HG02870 (cell line): Measurements from ENCODE around the gene CHRNG.
A peak's percentile ranks its signal among the peaks of the same experiment; 100 is the strongest.
"Not testable (repeated sequence)": the region's sequence is repeated elsewhere in the genome, so short reads cannot be mapped to it uniquely, and the experiment has no call there.

Source experiments
- ATAC-seq: cut with Tn5 transposase; IDR thresholded peaks from one replicate; pipeline ENCODE4 v1.9.1; 2021; ENCODE audit warnings: mild to moderate bottlenecking, moderate library complexity; ENCODE audit not compliant: unreplicated experiment

The CHRNG gene

DNA sequence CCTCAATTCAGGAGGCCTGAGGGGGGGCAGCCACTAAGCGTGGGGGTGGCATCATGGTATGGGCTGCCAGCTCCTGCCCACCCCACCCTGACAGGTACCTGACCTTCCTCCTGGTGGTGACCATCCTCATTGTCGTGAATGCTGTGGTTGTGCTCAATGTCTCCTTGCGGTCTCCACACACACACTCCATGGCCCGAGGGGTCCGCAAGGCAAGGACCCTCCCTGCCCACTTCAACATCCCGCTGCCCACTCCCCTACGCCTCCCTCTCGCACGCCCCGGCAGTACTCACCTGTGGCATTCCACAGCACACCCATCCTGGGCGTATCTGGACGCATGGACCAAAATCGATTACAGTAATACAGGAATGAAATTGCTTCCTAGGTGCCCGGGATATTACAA is 4.0 kb downstream of the CHRNG start:
- no peak for ATAC-seq

DNA sequence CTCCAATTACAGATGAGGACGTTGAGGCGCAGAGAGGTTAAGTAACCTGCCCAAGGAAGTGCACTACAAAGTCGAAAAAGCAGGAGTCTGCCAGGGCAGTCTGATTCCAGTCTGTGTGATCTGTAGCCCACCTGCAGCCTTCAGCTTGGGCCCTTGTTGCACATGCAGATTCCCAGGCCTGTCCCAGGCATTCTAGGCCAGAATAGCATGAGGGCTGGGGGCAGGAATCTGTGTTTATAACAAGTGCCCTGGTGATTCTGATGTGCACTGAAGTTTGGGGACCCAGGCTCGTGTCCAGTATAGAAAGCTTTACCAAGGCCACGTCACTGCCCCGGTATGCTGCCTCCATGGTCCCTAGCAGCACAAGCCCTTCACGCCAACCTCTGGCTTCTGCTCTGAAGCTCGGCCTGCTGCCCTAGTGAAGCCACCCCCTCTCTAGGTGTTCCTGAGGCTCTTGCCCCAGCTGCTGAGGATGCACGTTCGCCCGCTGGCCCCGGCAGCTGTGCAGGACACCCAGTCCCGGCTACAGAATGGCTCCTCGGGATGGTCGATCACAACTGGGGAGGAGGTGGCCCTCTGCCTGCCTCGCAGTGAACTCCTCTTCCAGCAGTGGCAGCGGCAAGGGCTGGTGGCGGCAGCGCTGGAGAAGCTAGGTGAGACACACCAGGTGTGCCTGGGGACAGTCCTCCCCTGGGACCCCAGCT is 4.6 kb downstream of the CHRNG start:
- ATAC-seq = no peak

DNA sequence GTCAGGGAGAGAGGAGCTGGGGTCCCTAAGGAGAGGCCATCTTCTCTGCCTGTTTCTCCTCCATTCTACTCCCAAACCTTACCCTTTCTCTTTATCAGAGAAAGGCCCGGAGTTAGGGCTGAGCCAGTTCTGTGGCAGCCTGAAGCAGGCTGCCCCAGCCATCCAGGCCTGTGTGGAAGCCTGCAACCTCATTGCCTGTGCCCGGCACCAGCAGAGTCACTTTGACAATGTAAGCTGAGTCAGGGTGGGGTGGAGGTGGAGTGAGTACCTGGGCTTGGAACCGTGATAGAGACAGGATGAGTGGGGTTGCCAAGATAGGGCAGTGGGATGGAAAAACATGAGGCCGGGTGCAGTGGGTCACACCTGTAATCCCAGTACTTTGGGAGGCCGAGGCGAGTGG is 5.2 kb downstream of the CHRNG start:
- ATAC-seq = no peak

DNA sequence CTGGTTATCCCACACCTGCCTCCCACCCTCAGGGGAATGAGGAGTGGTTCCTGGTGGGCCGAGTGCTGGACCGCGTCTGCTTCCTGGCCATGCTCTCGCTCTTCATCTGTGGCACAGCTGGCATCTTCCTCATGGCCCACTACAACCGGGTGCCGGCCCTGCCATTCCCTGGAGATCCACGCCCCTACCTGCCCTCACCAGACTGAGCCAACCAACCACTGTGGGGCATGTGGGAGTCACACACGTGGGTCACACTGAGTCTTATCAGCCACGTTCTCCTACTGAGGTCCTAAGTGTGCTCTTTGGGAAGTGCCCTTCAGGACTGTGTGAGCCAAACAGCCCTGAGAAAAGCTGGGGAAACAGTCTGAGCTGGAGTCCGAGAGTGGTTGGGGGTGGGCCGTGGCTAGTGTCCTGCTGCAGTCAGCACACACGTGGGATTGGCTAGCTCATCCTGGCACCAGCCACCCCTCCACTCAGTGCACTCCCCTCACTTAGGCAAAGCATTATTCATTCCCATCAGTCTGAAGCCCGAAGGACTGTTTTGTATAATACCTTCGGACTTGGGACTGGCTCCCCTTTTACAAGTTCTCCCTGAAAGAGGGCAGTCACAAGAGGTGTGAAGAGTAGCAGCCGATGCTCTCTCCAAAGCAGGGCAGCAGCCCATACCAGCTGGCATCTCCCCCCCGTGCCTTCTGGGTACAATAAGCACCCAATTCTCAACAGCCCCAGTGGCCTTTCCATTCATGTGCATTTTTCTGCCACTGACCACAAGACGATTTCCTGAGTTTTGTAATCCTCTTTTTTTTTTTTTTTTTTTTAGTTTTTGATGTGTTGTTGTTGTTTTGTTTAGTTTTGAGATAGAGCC is 6.3 kb downstream of the CHRNG start:
- ATAC-seq = no peak

DNA sequence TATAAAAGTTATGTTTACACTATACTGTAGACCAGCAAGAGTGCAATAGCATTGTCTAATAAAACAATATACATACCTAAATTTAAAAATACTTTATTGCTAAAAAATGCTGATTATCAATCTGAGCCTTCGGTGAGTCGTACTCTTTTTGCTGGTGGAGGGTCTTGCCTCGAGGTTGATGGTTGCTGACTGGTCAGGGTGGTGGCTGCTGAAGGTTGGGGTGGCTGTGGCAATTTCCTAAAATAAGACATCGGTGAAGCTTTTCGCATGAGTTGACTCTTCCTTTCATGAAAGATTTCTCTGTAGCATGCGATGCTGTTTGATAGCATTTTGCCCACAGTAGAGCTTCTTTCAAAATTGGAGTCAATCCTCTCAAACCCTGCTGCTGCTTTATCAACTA is 8.5 kb downstream of the CHRNG start:
- ATAC-seq = no peak

DNA sequence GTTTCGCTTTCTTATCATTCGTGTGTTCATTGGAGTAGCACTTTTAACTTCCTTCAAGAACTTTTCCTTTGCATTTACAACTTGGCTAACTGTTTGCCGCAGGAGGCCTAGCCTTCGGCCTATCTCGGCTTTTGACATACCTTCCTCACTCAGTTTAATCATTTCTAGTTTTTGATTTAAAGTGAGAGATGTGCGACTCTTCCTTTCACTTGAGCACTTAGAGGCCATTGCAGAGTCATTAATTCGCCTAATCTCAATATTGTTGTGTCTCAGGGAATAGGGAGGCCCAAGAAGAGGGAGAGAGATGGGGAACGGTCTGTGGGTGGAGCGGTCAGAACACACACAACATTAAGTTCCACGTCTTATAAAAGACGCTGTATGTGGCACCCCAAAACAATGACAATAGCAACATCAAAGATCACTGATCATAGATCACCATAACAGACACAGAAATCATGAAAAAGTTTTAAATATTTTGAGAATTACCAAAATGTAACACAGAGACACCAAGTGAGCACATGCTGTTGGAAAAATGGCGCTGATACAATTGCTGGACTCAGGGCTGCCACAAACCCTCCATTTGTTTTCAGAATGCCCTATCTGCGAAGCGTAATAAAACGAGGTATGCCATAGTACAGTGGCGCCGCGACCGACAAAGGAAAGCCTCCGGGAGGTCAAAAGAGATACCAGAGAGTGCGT is 10.3 kb downstream of the CHRNG start:
- no peak for ATAC-seq

DNA sequence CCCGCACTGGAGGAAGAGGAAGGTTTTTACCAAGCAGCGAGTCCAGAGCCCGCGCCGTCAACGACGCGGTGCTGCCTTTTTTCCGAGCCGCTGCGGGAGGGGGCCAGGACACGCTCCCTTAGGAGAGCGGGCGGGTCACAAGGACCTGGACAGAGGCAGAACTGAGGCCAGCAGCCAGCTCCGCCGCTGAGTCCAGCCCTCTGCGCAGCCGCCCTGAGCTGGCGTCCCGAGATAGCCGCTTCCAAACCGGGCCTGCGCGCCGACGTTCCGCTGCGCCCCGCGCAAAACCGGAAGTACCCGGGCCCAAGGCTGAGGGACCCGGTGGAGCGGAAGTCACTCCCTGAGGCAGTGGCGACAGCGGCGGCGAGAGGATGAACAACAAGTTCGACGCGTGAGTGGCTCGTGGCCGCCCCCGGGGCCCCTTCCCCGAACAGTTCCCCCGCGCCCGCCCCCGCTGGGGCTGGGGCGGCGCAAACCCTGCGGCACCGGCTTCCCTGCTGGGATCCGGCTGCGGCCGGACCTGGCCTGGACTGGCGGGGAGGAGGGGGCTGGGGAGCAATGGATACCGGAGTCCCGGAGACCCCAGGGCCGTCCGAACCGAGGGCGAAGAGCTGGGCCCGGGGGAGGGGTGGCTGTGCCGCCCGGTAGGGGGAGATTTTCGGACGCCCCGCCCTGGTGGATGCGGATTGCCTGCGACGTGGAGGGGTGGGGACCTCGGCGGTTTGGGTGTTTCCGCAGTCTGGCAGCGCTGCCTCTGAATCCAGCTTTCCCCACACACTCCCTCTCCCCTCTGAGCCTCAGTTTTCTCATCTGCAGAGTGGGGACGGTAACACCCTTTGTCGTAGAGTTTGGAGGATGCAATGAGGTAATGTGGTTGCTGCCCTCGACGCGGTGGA is 11.1 kb downstream of the CHRNG start, which contains the start of the genes EIF4E2 and TIGD1:
Gene EIF4E2 (plus strand): TSS at position 336 of the 896 bp plus-strand sequence. CDS start 36 bp downstream, at position 372.
Gene TIGD1 (minus strand): TSS at position 204 of the 896 bp plus-strand sequence. CDS start 675 bp downstream, outside the sequence.
- ATAC-seq = peak; percentile 88

DNA sequence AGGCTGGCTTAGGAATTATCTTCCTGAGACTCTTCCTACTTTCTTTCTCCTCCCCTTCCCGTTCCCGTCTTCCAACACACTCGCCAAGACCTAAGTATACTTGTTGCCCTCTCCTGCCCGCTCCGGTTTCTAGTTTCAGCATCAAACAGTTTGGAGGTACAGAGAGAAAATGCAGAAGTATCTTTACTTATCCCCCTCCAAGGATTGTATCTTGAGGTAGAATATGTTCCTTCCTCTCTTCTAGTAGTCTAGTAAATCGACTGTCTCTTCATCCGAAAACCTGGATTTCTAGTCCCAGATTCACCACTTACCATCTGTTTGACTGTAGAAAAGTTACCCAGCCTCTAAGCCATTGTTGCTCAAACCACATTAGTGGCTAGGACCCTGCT is 11.8 kb downstream of the CHRNG start:
- no peak for ATAC-seq

DNA sequence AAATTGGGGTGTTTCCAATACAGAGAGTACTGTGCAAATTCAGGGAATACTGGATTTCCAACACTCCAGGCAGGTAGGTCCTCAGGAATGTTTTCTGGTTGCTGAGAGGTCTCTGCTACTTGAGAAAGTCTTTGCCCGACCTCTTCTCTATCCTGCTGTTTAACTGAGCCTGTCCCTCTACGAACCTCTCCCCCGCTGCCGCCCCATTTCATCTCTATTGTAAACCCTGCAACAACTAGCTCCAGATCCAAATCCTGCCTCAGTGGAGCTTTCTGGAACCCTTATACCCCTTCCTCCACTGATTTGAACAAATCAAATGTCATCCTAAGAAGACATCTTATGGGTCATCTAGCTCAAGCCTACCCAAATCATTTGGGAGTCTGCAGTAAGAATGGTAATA is 12.3 kb downstream of the CHRNG start:
- no peak for ATAC-seq

DNA sequence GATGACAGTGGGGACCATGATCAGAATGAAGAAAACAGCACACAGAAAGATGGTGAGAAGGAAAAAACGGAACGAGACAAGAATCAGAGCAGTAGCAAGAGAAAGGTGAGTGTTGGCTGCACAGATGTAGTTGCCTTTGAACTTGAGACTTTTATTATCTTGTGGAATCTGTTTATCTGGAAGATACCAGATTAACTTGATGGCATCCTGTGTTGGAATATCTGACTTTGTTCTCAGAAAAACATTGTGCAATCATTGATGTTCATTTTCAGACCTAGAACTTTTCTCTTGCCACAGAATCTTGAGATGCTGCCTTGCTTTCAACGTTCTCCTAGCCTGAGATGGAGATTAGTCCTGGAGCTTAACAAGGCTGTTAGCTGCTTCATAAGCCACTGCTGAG is 16.9 kb downstream of the CHRNG start:
- no peak for ATAC-seq

DNA sequence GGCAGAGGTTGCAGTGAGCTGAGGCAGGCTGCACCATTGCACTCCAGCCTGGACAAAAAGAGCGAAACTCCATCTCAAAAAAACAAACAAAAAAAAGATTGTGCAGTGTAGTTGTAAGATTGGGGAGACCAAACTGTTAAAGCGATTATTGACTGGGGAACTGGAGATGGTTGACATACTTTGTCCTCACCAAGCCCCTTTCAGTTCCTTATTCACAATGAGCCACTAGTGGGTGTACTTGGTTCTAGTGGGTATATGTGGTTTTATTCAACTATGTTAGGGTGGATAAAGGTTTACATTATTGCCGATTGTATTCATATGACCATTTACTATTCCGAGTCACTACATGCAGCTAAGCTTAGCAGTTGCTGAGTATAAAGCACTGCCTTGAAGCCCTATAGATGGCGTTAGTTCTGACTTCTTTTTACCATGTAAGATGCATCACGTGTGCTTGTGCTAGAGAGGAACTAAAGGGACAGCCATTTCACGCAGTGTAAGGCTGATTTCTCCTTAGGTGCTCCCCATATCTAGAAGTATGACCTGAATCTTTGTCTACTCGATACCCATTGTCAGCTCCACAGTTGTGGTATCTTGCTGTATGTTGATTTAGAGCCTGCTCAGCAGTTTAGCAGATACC is 23.1 kb downstream of the CHRNG start:
- no peak for ATAC-seq

DNA sequence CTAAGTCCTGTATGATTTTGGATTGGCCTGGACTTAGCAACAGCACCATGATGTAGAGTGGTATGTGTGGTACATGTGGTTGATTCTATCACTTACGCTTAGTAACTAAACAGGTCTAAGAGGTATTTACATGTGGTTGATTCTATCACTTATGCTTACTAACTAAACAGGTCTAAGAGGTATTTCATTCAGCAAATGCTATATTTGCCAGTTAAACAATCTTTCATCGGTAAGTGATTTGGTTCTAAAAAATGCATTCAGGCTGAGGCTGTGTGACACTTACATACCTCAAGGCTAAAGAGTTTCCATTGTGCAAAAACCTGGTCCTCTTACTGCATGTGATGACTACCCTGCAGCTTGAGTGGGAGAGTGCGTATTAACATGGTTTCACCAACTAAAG is 24.1 kb downstream of the CHRNG start:
- ATAC-seq = no peak

DNA sequence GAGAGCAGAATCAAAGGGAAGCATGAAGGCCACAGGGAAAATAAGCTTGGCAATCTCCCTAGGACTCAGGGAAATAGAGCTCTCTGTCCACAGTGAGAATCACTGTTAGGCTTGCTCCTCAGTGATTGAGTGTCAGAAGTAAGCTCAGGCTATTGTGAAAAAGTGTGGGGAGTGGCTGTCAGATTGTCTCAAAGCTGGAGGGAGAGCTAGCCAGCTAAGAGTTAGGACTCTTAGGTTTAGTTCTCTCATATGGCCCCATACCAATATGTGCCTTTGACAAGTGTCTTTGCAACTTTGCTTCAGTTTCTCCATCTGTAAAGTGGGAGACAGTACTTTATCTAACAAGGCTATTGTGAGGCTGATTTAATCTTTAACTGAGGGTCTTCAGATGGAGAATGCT is 28.2 kb downstream of the CHRNG start:
- ATAC-seq = no peak

DNA sequence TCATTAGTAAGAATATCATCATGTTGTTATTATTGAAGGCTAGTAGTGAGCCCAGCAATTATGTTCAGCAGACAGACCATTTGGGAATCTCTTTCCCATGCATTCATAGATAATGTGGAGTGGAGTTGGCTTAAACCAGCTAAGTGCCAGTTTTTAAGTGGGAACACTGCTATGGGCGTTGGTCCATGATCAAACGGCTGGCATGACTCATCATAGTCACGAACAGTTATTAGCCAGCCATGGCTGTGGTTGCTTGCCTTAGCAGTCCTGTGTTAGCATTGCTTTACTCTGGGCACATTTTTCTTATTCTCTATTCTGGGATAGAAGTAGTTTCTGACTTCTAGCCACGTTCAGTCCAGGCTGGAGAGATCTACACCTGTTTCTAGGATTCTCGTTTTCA is 28.7 kb downstream of the CHRNG start:
- ATAC-seq = no peak

DNA sequence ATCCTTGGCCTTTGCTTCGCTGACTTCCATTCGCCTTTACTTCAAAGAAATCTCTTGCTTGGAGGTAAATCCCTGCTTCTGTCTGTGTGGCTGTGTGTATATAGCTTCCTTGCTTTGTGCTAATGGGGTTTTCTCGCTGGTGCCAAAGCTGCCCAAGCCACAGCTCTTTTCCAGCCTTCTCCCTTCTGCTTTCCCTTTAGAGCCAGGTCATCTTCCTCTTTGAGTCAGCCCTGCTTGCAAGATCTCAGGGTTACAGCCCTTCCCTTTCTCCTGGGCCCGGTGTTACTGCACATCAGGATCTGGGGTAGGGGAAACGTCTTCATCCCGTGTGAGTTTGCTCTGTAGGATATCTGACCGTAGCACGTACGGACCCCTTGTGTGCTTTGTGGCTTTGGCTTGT is 30.0 kb downstream of the CHRNG start:
- ATAC-seq = no peak

DNA sequence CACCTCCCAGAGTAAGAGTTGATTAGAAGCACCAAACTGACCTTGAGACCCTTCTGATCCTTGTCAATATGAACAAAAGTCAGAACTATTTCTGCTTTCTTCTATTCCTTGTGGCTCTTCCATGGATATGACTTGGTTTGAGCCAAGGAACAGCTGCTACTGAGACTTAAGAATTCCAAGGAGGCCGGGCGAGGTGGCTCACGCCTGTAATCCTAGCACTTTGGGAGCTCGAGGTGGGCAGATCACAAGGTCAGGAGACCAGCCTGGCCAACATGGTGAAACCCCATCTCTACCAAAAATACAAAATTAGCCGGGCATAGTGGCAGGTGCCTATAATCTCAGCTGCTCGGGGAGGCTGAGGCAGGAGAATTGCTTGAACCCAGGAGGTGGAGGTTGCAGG is 31.0 kb downstream of the CHRNG start:
- ATAC-seq = not testable (repeated sequence)

DNA sequence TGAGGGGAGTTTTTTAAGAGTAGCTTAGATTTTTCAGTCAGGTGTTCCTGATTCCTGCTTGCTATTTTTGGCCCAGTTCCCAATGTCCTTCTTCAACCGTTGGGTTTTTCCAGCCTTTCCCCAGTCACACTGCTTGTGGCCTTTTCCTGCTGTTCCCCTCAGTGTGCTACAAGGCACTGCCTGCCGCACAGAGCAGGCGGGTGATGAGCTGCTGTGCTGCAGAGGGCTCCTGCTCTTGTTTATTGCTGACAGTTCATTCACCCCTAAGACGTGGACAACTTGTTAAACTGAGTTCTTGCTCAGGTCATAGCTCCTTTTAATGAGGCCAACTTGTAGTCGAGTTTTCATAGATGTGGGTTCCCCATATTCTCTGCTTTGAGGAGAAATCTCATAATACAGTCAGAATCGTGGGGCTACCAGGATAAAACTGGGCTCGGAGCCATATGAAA is 31.6 kb downstream of the CHRNG start:
- ATAC-seq = no peak

DNA sequence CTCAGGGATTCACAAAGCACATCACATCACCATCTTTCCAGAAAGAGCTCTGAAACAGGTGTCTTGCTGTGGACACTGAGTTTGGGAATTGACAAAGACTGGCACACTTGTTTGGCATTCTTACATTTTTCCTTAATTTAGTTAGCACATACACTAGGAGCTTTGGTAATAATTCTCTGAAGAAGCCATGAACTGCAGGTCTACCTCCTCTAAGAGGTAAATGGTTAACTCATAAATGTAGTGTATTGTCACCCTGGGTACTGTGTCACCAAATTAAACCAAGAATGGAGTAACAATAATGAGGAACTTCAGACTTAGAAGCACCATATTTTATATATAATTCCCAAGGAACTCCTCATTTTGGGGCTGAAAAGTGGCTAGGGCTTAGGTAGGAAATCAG is 33.5 kb downstream of the CHRNG start:
- no peak for ATAC-seq

DNA sequence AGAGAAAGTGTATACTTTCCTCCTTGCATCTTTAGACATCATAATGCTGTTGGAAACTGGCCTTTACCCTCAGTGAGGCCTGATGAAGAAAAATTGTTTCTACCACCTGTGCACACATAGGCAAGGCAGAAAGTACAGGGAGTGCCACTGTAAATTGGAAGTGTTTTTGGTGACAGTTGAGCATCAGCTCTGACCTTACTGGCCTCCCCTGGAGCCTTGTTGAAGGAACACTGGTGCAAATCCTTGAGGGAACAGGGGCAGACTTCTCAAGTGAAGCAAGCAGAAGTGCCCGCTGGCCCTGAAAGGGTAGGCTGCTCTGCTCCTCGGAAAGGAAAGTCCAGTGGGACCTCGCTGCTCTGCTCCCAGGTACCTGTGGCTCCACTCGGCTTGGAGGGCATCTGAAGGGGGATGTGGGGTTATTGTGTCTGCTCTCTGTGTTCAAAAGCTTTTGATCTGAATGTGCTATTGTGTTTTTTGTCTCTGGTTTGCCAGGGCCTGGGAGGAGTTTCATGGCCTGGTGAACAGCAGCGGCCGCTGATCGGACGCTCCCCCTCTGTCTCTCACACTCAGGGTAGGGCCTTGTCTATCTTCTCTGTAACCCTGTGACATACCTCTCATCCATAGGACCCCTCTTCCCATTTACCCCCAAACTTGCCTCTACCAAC is 34.4 kb downstream of the CHRNG start:
- no peak for ATAC-seq
